ENCODE data around the gene NAV3. TPM values are rescaled to one million over a fixed set of nuclear protein-coding genes. Genes with fewer than 3 reads are reported as not detected.

NAV3 gene
- 48.9 and 53.3 TPM in 2 replicates for total RNA-seq (2014; rRNA removed)
- 13.3 TPM for polyA plus RNA-seq (2012)

- peak; percentile 48 for DNase-seq (ENCODE audit: low read depth)
Observed at GRCh38 chr12:77830583-77831351, at the start of gene NAV3. Gene NAV3, plus strand, starts transcription at chr12:77830894. Its CDS starts 568 bp downstream, at chr12:77831462.

GRCh38 chr12:77782034-77782433 is 48.7 kb upstream of the NAV3 start:
- DNase-seq (ENCODE audit: low read depth): no peak

DNA sequence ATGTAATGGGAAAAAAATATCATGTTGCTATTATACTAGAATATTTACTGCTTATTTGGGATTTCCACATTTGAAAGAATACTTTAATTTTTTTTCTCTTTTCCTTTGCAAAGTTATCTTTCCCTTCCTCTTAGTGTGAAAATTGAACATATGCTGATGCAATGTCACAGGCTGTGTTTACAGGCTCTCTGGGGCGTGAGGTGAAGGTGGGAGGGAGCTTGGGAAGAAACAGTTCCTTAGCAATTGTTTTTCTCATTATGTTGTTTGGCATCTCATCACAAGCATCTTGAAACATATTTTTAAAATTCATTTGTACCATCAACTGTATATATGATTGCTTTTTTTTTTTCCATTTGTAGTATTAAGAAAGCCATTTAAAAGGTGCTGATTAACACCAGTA is 47.9 kb upstream of the NAV3 start:
- DNase-seq (ENCODE audit: low read depth): no peak

DNA sequence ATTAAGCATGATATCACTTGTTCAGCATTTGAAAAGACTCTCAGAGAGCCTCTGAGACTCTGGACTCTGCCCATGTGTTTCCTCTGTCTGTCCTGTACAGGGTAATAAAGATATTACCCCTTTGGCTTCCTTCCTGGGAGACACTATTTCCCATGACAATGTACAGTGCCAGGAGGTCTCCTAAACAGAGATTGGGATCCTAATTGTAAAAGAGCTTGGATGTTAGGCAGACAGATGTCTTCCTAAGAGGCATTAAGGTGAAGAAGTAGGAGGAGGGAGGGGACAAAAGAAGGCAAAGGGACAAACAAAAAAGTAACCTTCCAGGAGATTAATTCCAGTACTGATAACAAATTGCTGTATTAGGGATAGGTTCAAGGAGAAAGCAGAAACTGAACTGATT is 45.5 kb upstream of the NAV3 start:
- DNase-seq (ENCODE audit: low read depth): no peak

DNA sequence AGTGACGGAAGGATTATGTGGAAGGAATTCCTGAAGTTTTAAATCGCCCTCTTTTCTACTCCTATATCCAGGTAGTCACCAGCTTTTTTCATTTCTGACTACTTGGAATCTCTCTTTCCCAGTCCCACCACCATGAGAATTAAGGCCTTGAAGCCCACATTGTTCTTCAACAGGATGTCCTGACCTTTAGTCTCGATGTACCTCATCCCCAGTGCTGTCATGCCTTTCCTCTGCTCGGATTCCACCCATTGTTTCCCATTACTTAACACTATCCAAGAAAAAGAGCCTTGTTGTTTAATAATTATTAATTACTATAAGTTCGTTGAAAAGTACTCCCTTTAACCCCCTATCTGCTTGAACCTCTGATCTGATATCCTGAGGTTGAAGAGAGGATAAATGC is 44.0 kb upstream of the NAV3 start:
- no peak for DNase-seq (ENCODE audit: low read depth)

DNA sequence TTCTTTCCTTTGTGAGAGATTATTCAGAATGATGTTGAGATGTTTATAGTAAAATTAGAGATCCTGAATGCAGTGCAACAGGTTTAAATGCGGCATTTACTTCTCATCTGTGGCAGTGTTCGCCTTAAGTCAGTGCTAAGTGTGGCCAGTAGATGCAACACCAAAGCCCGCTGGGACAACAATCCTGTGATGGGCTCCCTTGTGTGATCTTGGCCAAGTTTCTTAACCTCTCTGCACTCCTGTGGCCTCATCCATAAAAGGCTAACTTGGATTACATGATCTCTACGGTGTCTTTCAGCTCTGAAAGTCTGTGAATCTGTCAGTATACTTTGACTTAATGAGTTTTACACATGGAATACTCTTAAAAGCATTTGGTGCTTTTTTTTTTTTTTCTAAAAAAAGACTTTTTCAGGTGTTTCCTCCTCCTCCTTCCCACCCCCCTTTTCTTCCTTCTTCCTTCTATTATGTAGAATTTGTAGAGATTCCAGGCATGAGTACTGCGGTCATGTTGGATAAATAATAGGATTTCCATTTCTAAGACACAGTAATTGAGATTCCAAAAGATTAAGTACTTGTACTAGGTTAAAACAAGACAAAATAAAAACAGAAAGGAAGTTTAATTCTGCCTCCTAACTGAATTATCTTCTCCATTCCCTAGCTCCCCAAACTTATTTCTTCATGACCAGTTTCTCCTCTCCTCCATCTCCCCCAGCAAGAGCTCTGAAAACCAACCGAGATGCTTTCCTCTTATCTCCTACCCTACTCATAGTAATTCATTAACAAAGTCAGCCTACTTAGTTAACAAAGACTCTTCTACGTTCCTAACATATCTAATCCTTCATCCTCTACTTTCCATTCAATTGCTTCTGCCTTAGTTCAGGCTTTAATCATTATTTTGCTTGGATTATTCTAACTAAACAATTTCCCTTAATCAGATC is 42.2 kb upstream of the NAV3 start:
- no peak for DNase-seq (ENCODE audit: low read depth)

DNA sequence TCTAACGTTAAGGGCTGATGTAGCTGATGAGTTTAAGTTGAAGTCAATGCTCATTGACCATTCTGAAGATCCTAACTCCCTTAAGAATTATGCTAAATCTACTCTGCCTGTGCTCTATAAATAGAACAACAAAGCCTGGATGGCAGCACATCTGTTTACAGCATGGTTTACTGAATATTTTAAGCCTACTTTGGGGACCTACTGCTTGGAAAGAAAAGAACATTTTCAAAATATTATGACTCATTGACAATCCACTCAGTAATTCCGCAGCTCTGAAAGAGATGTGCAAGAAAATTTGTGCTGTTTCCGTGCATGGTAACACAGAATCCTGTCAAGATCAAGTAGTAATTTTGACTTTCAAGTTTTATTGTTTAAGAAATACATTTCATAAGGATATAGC is 35.0 kb upstream of the NAV3 start:
- DNase-seq (ENCODE audit: low read depth): peak; percentile 84

DNA sequence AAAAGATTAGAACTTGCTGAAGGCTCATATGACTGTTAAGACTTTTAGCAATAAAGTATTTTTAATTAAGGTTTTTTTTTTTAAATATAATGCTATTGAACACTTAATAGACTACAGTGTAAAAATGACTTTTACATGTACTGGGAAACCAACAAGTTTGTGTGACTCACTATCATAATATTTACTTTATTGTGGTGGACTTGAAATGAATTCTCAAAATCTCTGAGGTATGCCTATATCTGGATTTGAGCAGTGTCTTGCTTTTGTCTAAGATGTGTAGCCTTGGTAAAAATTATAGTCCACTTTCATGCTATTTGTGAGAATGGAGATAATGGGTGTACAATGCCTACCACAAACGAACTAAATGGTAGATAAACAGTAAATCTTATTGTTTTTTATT is 33.9 kb upstream of the NAV3 start:
- DNase-seq (ENCODE audit: low read depth): peak; percentile 73

DNA sequence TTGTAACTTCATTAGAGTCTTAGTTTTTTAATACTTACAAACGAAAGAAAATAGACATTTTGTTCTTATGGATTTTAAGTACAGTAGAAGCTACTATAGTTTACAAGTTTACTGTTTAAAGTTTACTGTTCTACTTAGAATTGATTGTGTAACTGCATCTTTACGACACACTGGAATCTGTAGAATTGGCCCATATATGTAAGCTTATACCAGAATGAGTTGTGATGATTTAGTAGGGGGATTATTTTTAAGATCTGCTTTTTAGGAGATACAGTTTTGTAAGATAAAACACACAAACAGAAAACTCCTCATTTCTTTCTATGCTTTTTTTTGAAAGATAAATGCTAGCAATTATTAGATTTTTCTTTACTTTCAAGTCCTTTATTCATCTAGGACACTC is 30.2 kb upstream of the NAV3 start:
- DNase-seq (ENCODE audit: low read depth): no peak

- no peak for DNase-seq (ENCODE audit: low read depth)
Observed at GRCh38 chr12:77808534-77808933, 22.2 kb upstream of the NAV3 start.

DNA sequence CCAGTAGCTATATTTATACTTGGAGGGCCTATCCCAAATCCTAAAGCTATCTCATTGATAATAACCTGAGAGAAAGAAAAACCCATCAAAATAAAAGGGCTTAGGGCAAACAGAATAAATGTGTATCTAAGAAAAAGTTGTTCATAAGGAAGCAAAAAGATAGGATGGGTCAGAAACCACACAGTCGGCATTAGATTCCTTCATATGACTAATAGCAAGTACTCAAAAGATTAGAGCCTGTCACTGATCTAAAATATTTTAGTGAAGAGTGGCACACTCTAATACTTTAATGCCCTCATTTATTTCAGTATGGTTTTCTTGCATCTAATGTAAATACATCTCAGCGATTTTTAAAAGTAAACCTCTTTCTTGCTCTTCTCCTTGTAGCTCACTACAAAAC is 17.1 kb upstream of the NAV3 start:
- DNase-seq (ENCODE audit: low read depth): peak; percentile 60

GRCh38 chr12:77814386-77814785 is 16.3 kb upstream of the NAV3 start:
- DNase-seq (ENCODE audit: low read depth): peak; percentile 79

GRCh38 chr12:77816196-77816595 is 14.5 kb upstream of the NAV3 start:
- DNase-seq (ENCODE audit: low read depth): no peak

GRCh38 chr12:77817276-77817675 is 13.4 kb upstream of the NAV3 start:
- no peak for DNase-seq (ENCODE audit: low read depth)

- no peak for DNase-seq (ENCODE audit: low read depth)
Observed at GRCh38 chr12:77818351-77818750, 12.3 kb upstream of the NAV3 start.

DNA sequence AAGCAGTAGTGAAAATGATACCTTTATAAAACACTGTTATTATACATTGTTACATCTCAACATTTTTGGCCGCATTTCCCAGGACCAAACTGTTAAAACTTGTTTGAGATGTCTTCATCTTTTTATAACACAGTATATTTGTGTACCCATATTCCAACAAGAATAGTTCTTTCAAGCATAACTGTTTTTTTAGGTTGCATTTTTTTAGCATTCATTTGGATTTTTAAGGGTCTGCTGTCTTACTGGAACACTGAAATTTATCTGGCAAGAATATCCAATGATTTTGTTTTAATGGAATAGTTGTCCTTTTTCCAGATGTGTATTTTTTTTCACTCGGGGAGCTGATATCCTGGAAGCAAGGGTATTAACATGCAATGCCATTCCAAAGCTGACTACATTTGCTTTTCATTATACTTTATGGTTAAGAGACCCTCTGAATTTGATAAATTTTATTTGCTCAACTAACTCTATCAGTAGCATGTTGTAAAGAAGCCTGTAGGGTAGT is 8.9 kb upstream of the NAV3 start:
- DNase-seq (ENCODE audit: low read depth): no peak

DNA sequence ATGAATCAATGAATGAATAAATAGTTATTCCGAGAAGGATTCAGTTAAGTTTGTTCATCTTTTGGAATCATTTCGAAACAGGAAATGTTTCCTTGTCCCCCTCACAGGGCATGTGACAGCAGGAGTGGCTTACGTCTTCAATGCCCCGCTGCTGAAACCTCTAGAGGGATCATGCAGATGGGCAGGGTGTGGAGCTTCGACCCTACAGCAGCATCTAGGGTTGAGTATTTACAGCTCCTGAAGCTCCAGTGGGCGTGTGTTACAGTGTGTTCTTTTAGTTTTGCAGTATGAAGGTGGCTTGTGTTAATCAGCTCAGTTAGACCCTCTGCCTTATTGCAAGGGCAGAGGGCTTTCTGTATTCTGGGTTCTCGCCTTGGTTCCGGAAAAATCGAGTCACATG is 2.6 kb downstream of the NAV3 start:
- DNase-seq (ENCODE audit: low read depth): no peak

DNA sequence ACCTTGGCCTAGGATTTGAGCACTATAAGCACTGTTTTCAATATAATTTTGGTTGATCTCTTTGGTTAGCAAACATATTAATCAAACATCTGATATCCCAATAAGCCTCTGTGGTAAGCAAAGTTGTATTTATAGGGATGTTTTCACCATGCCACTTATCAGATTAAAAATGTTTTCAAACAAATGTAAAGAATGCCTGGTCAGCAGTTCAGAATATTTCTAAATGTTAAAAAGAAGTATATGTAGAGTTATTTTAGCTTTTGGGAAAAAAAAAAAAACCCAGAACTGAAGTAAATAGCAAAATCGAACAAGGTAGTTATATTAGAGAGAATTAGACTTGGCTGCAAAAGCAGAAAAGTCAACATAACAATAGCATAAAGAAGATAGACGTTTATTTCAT is 3.9 kb downstream of the NAV3 start:
- DNase-seq (ENCODE audit: low read depth): no peak

- no peak for DNase-seq (ENCODE audit: low read depth)
Observed at GRCh38 chr12:77835969-77836368, 5.3 kb downstream of the NAV3 start.

- peak; percentile 41 for DNase-seq (ENCODE audit: low read depth)
Observed at GRCh38 chr12:77837876-77838291, 7.2 kb downstream of the NAV3 start.

DNA sequence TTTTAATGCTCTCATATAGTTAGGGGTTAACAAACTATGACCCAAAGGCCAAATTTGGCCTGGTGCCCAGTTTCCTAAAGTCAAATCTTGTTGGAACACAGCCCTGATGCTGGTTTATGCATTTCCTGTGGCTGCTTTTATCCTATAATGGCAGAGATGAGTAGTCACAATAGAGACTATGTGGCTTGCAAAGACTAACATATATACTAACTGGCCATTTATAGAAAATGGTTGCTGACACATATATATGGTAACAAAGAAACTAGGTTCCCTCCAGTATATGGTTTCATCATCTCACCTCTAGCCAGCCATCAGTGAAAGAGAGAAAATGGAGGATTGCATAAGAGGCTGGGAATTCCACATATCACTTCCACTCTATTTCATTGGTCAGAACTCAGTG is 10.8 kb downstream of the NAV3 start:
- no peak for DNase-seq (ENCODE audit: low read depth)

- no peak for DNase-seq (ENCODE audit: low read depth)
Observed at GRCh38 chr12:77842430-77842829, 11.7 kb downstream of the NAV3 start.

All from LHCN-M2 (cell line).